HEK293 (cell line): Measurements from ENCODE around the gene CAMK2D.

Experiments used
- CTCF ChIP-seq: fragments of 450-650 bp; formaldehyde crosslinking; IDR thresholded peaks from 2 replicates; pipeline ENCODE4 v1.5.1; 2016; ENCODE audit warnings: missing biosample characterization, missing genetic modification characterization
- KLF7 ChIP-seq: fragments of 450-650 bp; formaldehyde crosslinking; IDR thresholded peaks from 2 replicates; pipeline ENCODE4 v1.5.1; 2016; ENCODE audit warnings: missing biosample characterization, missing genetic modification characterization, borderline replicate concordance
- SCRT2 ChIP-seq: fragments of 450-650 bp; formaldehyde crosslinking; IDR thresholded peaks from 2 replicates; pipeline ENCODE4 v1.5.1; 2016; ENCODE audit warnings: missing biosample characterization, missing genetic modification characterization
- YY1 ChIP-seq: fragments of 450-650 bp; formaldehyde crosslinking; IDR thresholded peaks from 2 replicates; pipeline ENCODE4 v1.5.1; 2018; ENCODE audit warnings: missing biosample characterization, missing genetic modification characterization
- ZBTB26 ChIP-seq: fragments of 450-650 bp; formaldehyde crosslinking; optimal IDR thresholded peaks from 2 replicates; pipeline ENCODE3; 2016; ENCODE audit warnings: missing biosample characterization, mild to moderate bottlenecking, missing genetic modification characterization
- ZNF169 ChIP-seq: fragments of 450-650 bp; formaldehyde crosslinking; IDR thresholded peaks from 2 replicates; pipeline ENCODE4 v1.5.1; 2016; ENCODE audit warnings: missing biosample characterization, missing genetic modification characterization
- ZNF654 ChIP-seq: fragments of 450-650 bp; formaldehyde crosslinking; IDR thresholded peaks from 2 replicates; pipeline ENCODE4 v1.5.1; 2016; ENCODE audit warnings: low read depth, missing biosample characterization, missing genetic modification characterization
- ZNF660 ChIP-seq: fragments of 450-650 bp; IDR thresholded peaks from 2 replicates; pipeline ENCODE4 v1.5.1; 2018; ENCODE audit warnings: missing biosample characterization, mild to moderate bottlenecking, missing genetic modification characterization

GRCh38 chr4:113455061-113455460 lies 306.5 kb downstream of the CAMK2D start:
- TF ChIP-seq ZNF660 (tag by site-specific recombination) (no peak), CTCF (tag by site-specific recombination) (no peak), SCRT2 (tag by site-specific recombination) (no peak), ZNF169 (no peak), ZBTB26 (tag by site-specific recombination) (no peak), ZNF654 (no peak), YY1 (tag by site-specific recombination) (no peak), KLF7 (no peak)
